SK-N-SH (cell line): Measurements from ENCODE around the gene ARHGAP25. TPM values are rescaled to one million over a fixed set of nuclear protein-coding genes. Genes with fewer than 3 reads are reported as not detected.

ENCODE experiments used
- CTCF ChIA-PET: fragments of 300-600, 350-600 bp; formaldehyde crosslinking; extraction: SDS; loops from one replicate; lab custom pipeline; 2021; lab: Yijun Ruan, JAX
- POLR2A ChIA-PET: fragments of 350-600 bp; sonication (Branson Sonifier 250); formaldehyde crosslinking; extraction: SDS; loops from one replicate; lab custom pipeline; 2020; ENCODE audit warnings: antibody characterized with exemption, inconsistent platforms; lab: Yijun Ruan, JAX
- DNase-seq: peaks from one replicate; pipeline ENCODE4 v3.0.0; 2012
- H2AFZ ChIP-seq: fragments of 200-600 bp; sonication (generic); 2 replicates; pipeline ENCODE4 v1.8.1; 2016; ENCODE audit warnings: antibody characterized with exemption, mild to moderate bottlenecking, low read depth
- H3F3A ChIP-seq: fragments of 200-600 bp; sonication (generic); replicated peaks from 2 replicates; pipeline ENCODE3; 2016; ENCODE audit warnings: antibody characterized with exemption, mild to moderate bottlenecking; ENCODE audit not compliant: insufficient read depth
- H3K27ac ChIP-seq, 2 experiments: fragments of 200-500 bp in 1 of 2; fragments of 200-600 bp in 1 of 2; sonication (Bioruptor generic) in 1 of 2; sonication (generic), shearing (Covaris generic) in 1 of 2; 2 replicates each; pipeline versions ENCODE4 v1.5.1 to v1.6.1; 2014 to 2016; ENCODE audit warnings: low read depth in 2 of 2, inconsistent platforms in 1 of 2, low read length in 1 of 2, mild to moderate bottlenecking in 1 of 2, mixed read lengths in 1 of 2
- H3K27me3 ChIP-seq: fragments of 200-600 bp; sonication (generic), shearing (Covaris generic); 2 replicates; pipeline ENCODE4 v1.6.1; 2016; ENCODE audit warnings: mixed run types; ENCODE audit not compliant: insufficient read depth
- H3K36me3 ChIP-seq, 2 experiments: fragments of 200-500 bp in 1 of 2; fragments of 200-600 bp in 1 of 2; sonication (Bioruptor generic) in 1 of 2; sonication (generic) in 1 of 2; replicated peaks in 1 of 2; 2 replicates each; pipeline versions ENCODE3 to v1.5.1; 2014 to 2016; ENCODE audit warnings: low read length in 1 of 2, mild to moderate bottlenecking in 1 of 2; ENCODE audit not compliant: insufficient read depth in 2 of 2, control insufficient read depth in 1 of 2
- H3K4me1 ChIP-seq, 2 experiments: fragments of 200-500 bp in 1 of 2; fragments of 200-600 bp in 1 of 2; sonication (Bioruptor generic) in 1 of 2; sonication (generic), shearing (Covaris generic) in 1 of 2; 2 replicates each; pipeline versions ENCODE4 v1.5.1 to v1.6.1; 2014 to 2016; ENCODE audit warnings: low read depth in 1 of 2, low read length in 1 of 2, mixed run types in 1 of 2; ENCODE audit not compliant: insufficient read depth in 2 of 2, control insufficient read depth in 1 of 2
- H3K4me2 ChIP-seq: fragments of 200-600 bp; sonication (generic), shearing (Covaris generic); 2 replicates; pipeline ENCODE4 v1.6.1; 2017; ENCODE audit warnings: mixed run types
- H3K4me3 ChIP-seq, 2 experiments: fragments of 200-500 bp in 1 of 2; fragments of 200-600 bp in 1 of 2; sonication (Bioruptor generic) in 1 of 2; sonication (generic), shearing (Covaris generic) in 1 of 2; 2 replicates each; pipeline versions ENCODE4 v1.5.1 to v1.8.1; 2014 to 2016; ENCODE audit warnings: low read depth in 2 of 2, inconsistent platforms in 1 of 2, low read length in 1 of 2, mild to moderate bottlenecking in 1 of 2, mixed read lengths in 1 of 2, moderate library complexity in 1 of 2
- H3K79me2 ChIP-seq: fragments of 200-600 bp; sonication (generic); 2 replicates; pipeline ENCODE4 v1.8.1; 2017; ENCODE audit warnings: mild to moderate bottlenecking; ENCODE audit not compliant: insufficient read depth
- H3K9ac ChIP-seq: fragments of 200-600 bp; sonication (generic); 2 replicates; pipeline ENCODE4 v1.6.1; 2017; ENCODE audit warnings: mixed run types
- H3K9me2 ChIP-seq: fragments of 200-600 bp; sonication (generic); 2 replicates; pipeline ENCODE4 v1.6.1; 2017; ENCODE audit warnings: mixed run types
- H3K9me3 ChIP-seq: fragments of 200-600 bp; sonication (generic); 2 replicates; pipeline ENCODE4 v1.6.1; 2017; ENCODE audit warnings: mixed run types, mild to moderate bottlenecking, moderate library complexity
- H4K20me1 ChIP-seq: fragments of 200-600 bp; sonication (generic); 2 replicates; pipeline ENCODE4 v1.6.1; 2017; ENCODE audit warnings: mild to moderate bottlenecking, mixed run types; ENCODE audit not compliant: insufficient read depth
- CHD2 ChIP-seq: fragments of 150-350 bp; IDR thresholded peaks from 2 replicates; pipeline ENCODE4 v1.6.1; 2018; ENCODE audit warnings: low read length; ENCODE audit not compliant: partially characterized antibody
- ELF1 ChIP-seq: IDR thresholded peaks from 2 replicates; pipeline ENCODE4 v1.4.0; 2012
- EP300 ChIP-seq, 2 experiments: IDR thresholded peaks; 2 replicates each; pipeline versions ENCODE4 v1.4.0 to v1.6.1; 2012; ENCODE audit warnings: borderline replicate concordance in 1 of 2, low read depth in 1 of 2, low read length in 1 of 2
- FOSL2 ChIP-seq: IDR thresholded peaks from 2 replicates; pipeline ENCODE4 v1.4.0; 2012; ENCODE audit warnings: low read depth, mild to moderate bottlenecking, moderate library complexity, borderline replicate concordance
- FOXM1 ChIP-seq: IDR thresholded peaks from 2 replicates; pipeline ENCODE4 v1.4.0; 2012; ENCODE audit warnings: low read depth, mild to moderate bottlenecking
- GABPA ChIP-seq: IDR thresholded peaks from 2 replicates; pipeline ENCODE4 v1.4.0; 2012; ENCODE audit warnings: low read depth, mild to moderate bottlenecking
- GATA2 ChIP-seq: sonication (generic); formaldehyde crosslinking; IDR thresholded peaks from 2 replicates; pipeline ENCODE4 v1.5.0; 2020; ENCODE audit warnings: mild to moderate bottlenecking, missing genetic modification reagents
- IRF3 ChIP-seq: fragments of 150-350 bp; IDR thresholded peaks from 2 replicates; pipeline ENCODE4 v1.6.1; 2016; ENCODE audit warnings: mild to moderate bottlenecking, low read depth, low read length
- JUND ChIP-seq: IDR thresholded peaks from 2 replicates; pipeline ENCODE4 v1.4.0; 2012
- NRF1 ChIP-seq: IDR thresholded peaks from 2 replicates; pipeline ENCODE4 v1.6.1; 2012; ENCODE audit warnings: low read depth, mild to moderate bottlenecking, low read length
- PBX3 ChIP-seq: IDR thresholded peaks from 2 replicates; pipeline ENCODE4; 2012
- POLR2AphosphoS5 ChIP-seq: IDR thresholded peaks from 2 replicates; pipeline ENCODE4 v1.6.1; 2012; ENCODE audit warnings: low read depth, low read length
- RAD21 ChIP-seq: IDR thresholded peaks from 2 replicates; pipeline ENCODE4 v1.6.1; 2012; ENCODE audit warnings: mild to moderate bottlenecking, low read length
- RCOR1 ChIP-seq: fragments of 150-350 bp; IDR thresholded peaks from 2 replicates; pipeline ENCODE4 v1.6.1; 2017; ENCODE audit warnings: antibody characterized with exemption, low read length
- REST ChIP-seq: IDR thresholded peaks from 2 replicates; pipeline ENCODE4 v1.6.1; 2012; ENCODE audit warnings: mild to moderate bottlenecking, low read depth, low read length, moderate library complexity
- RFX5 ChIP-seq: IDR thresholded peaks from 2 replicates; pipeline ENCODE4 v1.6.1; 2012; ENCODE audit warnings: mild to moderate bottlenecking, improper control_type of control experiment, low read length
- TCF12 ChIP-seq: IDR thresholded peaks from 2 replicates; pipeline ENCODE4 v1.4.0; 2012
- USF2 ChIP-seq: fragments of 150-350 bp; IDR thresholded peaks from 2 replicates; pipeline ENCODE4 v1.6.1; 2017; ENCODE audit warnings: antibody characterized with exemption, low read length, low read depth, borderline replicate concordance
- WGBS: methylation state at CpG from one replicate; pipeline ENCODE4 v1.1.6; 2017; ENCODE audit warnings: low lambda C conversion rate; 5-methylcytosine and 5-hydroxymethylcytosine counted together
- polyA plus RNA-seq, 3 experiments: library from polyadenylated mRNA; depleted of rRNA; stranded (reverse); fragments of >200 nt; gene quantifications; 2 replicates each; pipeline ENCODE4 v1.2.3, GENCODE V29; 2012

ARHGAP25 gene
- polyA plus RNA-seq, 1 of the 3 experiments (the other 2 are of a cell fraction), result not detected

- no peak overlapping the region for H3K27ac ChIP-seq
- TF ChIP-seq PBX3 (no peak), ELF1 (no peak), RCOR1 (no peak), CHD2 (no peak), IRF3 (no peak), TCF12 (no peak), GATA2 (no peak), EP300 (IDR thresholded peaks at IDR 0.05; ENCODE audit: borderline replicate concordance in 1 of 2, low read depth in 1 of 2, low read length in 1 of 2) (no peak), NRF1 (no peak), POLR2AphosphoS5 (no peak), FOXM1 (no peak), JUND (no peak), RAD21 (no peak), GABPA (no peak), RFX5 (no peak), USF2 (no peak), REST (no peak), FOSL2 (no peak)
- 87% methylated on average over 1 of the region's 1 CpG for WGBS
- DNase-seq, result no peak
- H3F3A ChIP-seq, result peaks cover 8% of the 10 kb centered on the region
- no peak overlapping the region for H3K9ac ChIP-seq
- ChIA-PET CTCF (interaction anchor here (0.9 to 1.8 kb wide), 6 partner anchors 10 to 90 kb away, joined by 3 to 5 read pairs (median 3); no protein-coding TSS in a partner anchor), POLR2A (interaction anchor here (0.6 kb wide), 1 partner anchor 940 kb away, joined by 3 read pairs; no protein-coding TSS in a partner anchor)
- no peaks in the 10 kb centered on the region for H3K79me2 ChIP-seq
- no peak overlapping the region for H3K4me3 ChIP-seq
- no peaks in the 10 kb centered on the region for H4K20me1 ChIP-seq
- H3K9me2 ChIP-seq, result no peaks in the 10 kb centered on the region
- no peaks in the 10 kb centered on the region for H3K9me3 ChIP-seq
- H3K4me2 ChIP-seq, result no peak overlapping the region
- H3K4me1 ChIP-seq, result peaks cover 0 to 12% of the 10 kb centered on the region in 2 experiments; a peak in 2 of 4 replicates
- H3K36me3 ChIP-seq, result no peaks in the 10 kb centered on the region
- no peak overlapping the region for H2AFZ ChIP-seq
- H3K27me3 ChIP-seq, result no peaks in the 10 kb centered on the region
Observed at GRCh38 chr2:68835621-68836020, 101.0 kb downstream of the ARHGAP25 start.
